AG04449 (cell line): ENCODE measurements around the gene KMO.

ENCODE experiments used
- CTCF ChIA-PET: fragments of 350-600 bp; formaldehyde crosslinking; extraction: SDS; loops from one replicate; lab custom pipeline; 2021; ENCODE audit warnings: antibody characterized with exemption; lab: Yijun Ruan, JAX
- POLR2A ChIA-PET: fragments of 400-600, 350-600 bp; formaldehyde crosslinking; extraction: SDS; loops from one replicate; lab custom pipeline; 2020; ENCODE audit warnings: antibody characterized with exemption, inconsistent platforms; lab: Yijun Ruan, JAX
- DNase-seq: peaks from one replicate; pipeline ENCODE4 v3.0.0-alpha.2; 2010; ENCODE audit warnings: low read depth, low spot score
- H3K4me3 ChIP-seq: 2 replicates; pipeline ENCODE4 v1.5.1; 2011; ENCODE audit warnings: low read depth, mild to moderate bottlenecking, control low read depth, low read length
- CTCF ChIP-seq: IDR thresholded peaks from one replicate; pipeline ENCODE4 v1.5.1; 2011; ENCODE audit warnings: mild to moderate bottlenecking, moderate library complexity, low read length, control low read depth, inconsistent platforms; ENCODE audit not compliant: insufficient read depth; ENCODE audit errors: missing control alignments

The KMO gene

DNA sequence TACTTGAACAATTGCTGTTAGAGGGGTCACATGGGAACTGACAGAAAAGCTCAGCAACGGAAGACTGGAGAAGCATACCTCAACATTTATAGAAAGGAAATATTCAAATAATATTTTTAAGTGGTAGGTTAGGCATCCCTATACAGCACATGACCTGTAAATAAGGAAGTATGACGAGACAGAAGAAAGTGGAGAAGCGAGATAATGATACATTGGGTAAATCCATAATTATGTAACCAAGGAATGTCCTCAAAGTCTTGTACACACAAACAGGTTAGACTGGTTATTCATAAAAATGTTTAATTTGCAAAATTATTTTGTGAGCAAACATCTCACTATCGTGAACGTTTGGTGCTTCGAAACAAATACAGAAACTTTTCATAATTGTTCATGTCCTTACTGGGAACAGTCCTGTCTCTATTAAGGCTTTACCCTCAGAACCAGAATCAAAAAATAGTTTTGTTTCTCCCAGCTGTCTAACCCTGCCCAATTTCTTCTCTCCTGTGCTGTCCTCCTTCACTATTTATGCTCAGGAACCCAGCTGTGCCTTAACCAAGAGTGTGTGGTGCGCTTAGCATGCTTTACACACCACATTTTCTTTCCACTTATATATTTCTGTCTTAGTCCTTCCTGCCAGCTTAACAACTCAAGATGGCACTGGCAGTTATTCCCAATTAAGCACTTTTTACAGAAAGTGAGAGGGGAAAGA, 10.2 kb downstream of the KMO start:
- no peak overlapping the region for H3K4me3 ChIP-seq
- TF ChIP-seq CTCF, result no peak
- ChIA-PET CTCF (no interaction called here), POLR2A (no interaction called here)
- DNase-seq, result no peak

- ChIA-PET CTCF (no interaction called here), POLR2A (no interaction called here)
- no peak for TF ChIP-seq CTCF
- H3K4me3 ChIP-seq, result no peak overlapping the region
- no peak for DNase-seq
Observed at GRCh38 chr1:241548008-241548407, 15.8 kb downstream of the KMO start.

- no peak for TF ChIP-seq CTCF
- CTCF ChIA-PET, result no interaction called here
Observed at GRCh38 chr1:241550318-241550717, 18.1 kb downstream of the KMO start.

DNA sequence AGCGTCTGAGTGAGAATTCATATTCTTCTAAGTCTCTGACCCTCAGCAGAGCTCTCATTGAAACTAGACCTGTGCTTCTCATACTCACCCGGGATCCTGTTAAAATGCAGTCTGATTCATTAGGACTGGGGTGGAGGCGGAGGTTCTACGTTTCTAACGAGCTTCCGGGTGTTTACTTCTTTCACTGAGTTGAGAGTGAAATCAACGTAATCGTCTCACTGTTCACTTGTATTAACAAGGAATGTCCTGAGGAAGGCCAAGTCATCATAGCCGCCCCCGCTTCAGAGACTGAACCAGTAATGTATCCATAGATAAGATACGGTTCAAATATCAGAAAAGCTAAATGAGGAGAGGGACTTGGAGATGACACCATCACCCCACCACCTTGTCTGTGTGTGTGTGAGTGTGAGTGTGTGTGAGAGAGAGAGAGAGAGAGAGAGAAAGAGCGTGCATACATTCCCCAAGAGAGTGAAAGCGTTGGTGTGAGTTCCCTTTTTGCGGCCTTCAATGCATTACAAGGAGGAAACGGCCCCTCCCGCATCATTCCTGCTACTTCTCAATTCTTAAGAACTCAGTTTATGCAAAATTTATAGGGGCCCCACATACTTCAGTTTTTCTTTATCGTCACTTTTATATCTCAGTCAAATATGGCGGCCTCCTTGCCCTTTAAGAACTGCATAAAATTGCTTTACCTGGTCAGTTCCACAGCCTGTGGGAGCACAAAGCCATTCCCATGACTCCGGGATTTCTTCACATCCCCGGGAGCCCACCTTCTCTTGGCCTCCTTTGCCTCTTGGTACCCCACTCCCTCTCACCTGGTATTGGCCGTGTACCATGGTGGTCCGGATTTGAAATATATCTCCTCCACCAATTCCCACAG, 19.8 kb downstream of the KMO start:
- no peak for TF ChIP-seq CTCF
- CTCF ChIA-PET, result no interaction called here
- POLR2A ChIA-PET, result no interaction called here
- no peak overlapping the region for H3K4me3 ChIP-seq
- no peak for DNase-seq

More at GRCh38 chr1:241550318-241550717, 18.1 kb downstream of the KMO start:
- H3K4me3 ChIP-seq, result no peak overlapping the region
- DNase-seq, result no peak
- POLR2A ChIA-PET, result no interaction called here

- POLR2A ChIA-PET, result no interaction called here
Observed at GRCh38 chr1:241553886-241554592, 21.9 kb downstream of the KMO start.

More at GRCh38 chr1:241553886-241554592, 21.9 kb downstream of the KMO start:
- no peak for DNase-seq
- H3K4me3 ChIP-seq, result no peak overlapping the region
- no peak for TF ChIP-seq CTCF
- CTCF ChIA-PET, result interaction anchor here (2.3 kb wide), 1 partner anchor 57 kb away, joined by 7 read pairs; no protein-coding TSS in a partner anchor
